GM18868 (cell line): ENCODE results near the gene ITGAX.

Experiments used
- ATAC-seq: cut with Tn5 transposase; IDR thresholded peaks from one replicate; pipeline ENCODE4 v1.9.1; 2021; ENCODE audit warnings: mild to moderate bottlenecking, moderate library complexity; ENCODE audit not compliant: unreplicated experiment

The ITGAX gene

DNA sequence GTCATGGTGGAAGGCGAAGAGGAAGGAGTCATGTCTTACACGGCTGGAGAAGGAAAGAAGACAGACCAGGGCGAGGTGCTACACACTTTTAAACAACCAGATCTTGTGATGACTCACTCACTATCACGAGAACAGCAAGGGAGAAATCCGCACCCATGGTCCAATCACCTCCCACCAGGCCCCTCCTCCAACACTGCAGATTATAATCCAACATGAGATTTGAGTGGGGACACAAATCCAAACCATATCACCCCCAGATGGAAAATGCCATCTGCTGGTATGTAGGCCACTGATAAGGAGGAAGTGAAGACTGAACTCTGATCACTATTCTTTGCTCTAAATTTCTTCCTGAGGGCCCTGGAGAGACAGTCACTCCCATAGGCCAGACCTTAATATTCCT, 7.5 kb upstream of the ITGAX start:
- ATAC-seq = no peak

DNA sequence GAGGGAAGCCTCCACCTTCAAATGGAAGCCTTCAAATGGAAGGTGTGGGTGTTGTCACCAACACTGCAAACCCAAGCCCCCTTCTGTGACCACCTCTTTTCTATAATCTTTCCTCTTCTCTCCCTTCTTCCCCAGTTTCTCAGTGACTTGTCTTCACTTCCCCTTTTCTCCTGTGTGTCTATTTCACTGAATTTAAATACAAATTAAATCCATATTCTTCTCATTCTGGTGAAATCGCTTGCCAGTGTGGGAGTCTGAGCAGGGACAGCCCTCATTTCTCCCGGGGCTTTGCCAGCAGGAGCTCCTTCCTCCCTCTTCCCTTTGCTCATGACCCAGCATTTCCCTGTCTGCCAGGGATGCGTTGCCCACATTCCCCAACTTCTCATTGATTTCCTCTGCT, 6.4 kb upstream of the ITGAX start:
- ATAC-seq = no peak

DNA sequence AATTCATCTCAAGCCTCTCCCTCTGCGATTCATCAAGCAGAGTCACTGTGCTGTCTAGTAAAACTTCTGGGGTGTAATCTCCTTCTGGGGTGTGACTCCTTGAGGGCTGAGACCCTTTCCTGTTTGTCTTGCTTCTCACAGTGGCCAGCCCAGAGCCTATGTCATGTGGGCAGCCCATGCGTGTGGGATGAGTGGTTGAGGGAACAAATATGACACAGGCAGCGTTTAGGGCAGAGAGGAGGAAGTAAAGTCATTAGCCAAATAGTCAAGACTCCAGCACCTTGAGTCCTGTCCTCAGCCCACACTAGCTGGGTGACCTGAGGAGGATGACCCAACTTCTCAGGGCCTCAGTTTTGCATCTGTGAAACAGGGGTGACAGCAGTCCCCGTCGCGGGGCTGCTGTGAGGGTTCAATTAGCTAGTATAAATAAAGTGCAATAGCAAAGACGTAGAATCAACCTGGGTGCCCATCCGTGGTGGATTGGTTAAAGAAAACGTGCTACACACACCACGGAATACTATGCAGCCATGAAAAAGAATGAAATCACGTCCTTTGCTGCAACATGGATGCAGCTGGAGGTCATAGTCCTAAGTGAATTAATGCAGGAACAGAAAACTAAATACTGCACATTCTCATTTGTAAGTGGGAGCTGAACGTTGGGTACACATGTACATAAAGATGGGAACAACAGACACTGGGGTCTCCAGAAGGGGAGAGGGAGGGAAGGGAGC, 4.5 kb upstream of the ITGAX start:
- ATAC-seq = no peak

DNA sequence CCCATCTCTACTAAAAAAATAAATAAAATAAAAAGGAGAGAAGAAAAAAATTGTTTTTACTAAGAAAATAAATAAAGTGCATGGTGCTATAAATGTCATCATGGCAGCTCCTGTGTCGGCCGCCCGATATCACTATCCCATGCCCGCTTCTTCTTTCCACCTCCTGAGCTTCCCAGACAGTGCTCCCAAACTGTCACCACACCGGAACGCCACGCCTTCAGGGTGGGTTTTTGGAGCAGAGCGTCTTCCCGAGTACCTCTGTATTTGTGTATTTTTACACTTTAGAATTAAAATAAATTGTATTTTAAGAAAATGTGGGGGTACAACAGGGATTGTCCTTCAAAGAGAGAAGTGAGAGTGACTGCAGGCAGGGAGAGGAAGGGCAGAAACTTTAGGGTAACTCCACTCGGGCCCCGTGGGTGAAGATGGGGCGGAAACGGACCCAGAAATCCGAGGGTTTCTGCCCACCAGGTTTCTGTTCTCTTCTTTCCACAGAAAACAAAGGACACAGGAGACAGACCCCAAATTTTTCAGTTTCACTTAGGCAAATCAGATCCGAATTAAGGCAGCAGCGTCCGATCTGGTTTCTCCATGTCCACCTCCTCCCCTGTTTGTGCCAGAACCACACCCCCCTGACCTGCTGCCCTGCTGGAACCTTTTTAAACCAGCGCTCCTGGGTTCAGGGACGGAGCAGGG, 3.6 kb upstream of the ITGAX start:
- no peak for ATAC-seq

DNA sequence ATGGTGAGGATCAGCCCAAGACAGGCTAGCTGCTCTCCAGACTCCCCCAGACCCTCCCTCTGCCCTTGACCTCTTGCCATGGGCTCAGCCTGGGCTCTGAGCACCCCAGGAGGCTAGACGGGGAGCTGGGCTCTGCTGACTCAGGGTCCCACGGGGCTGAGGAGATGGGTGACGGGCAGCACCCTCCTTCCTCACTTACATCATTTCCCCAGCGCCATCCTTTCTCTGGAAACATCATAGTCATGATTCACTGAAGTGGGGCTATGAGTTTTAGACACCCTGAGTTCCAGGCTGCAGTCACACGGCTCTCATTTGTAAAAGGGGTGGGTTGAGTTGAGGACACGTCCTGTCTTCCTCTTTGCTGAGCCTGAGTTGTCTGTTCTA, 3.0 kb upstream of the ITGAX start:
- no peak for ATAC-seq

DNA sequence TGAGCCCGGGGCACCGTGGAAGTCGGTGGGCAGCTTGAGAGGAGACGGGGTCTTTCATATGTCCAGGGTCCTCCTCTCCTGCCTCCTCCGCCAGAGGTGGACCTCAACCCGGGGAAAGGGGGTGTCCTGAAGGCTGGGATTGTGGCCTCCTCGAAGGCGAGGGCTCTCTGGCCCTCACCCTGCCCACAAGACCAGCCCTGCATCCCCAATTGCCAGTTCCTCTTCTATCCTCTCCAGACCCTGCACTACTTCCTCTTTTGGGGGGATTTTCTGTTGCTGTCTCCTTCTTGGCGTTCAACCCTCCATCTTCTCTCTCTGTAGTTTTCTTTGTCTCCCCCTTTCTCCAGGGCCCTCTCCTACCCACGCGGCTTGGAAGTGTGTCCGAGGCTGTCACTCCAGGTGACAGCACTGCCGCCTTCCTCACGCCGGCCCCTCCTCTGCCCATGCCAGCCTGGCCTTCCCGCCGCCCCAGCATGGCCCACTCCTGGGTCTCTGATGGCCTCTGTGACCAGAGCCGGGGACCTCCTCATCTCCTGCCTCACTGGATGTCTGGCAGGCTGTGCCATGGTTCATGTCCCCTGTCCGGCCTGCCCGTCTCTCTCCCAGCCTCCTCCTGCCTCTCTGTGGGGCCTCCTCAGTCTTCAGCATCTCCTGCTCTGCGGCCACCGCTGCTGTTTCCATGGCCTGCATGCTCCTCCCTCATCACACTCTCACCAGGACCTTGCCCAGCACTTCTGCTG, 2.4 kb upstream of the ITGAX start:
- ATAC-seq = peak; percentile 23

DNA sequence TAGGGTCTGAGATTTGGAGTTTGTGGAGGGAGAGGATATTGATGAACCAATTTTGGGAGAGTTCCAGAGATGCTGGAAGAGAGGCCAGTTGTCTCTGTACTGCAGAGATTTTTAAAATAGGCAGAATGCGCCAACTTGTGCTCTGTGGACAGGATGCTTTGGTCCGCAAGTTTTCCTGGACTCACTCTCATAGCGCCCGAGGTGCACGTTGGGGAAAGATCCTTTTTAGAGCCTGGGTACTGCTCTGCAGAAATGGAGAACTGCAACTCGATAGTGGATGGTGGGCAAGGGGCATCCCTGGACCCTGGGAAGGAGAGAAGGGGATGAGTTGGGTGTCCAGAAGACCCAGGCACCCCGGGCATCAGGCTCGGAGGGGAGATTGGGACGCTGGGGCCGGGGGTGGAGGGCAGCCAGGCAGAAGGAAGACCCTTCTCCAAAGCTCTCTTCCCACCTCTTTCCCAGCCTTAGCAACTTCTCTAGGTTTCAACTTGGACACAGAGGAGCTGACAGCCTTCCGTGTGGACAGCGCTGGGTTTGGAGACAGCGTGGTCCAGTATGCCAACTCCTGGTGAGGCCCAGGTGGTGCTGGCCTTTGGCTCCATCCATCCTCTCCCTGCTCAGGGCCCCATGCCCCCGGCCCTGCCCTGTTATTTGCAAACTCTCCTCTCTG, 590 bp downstream of the ITGAX start:
- no peak for ATAC-seq

DNA sequence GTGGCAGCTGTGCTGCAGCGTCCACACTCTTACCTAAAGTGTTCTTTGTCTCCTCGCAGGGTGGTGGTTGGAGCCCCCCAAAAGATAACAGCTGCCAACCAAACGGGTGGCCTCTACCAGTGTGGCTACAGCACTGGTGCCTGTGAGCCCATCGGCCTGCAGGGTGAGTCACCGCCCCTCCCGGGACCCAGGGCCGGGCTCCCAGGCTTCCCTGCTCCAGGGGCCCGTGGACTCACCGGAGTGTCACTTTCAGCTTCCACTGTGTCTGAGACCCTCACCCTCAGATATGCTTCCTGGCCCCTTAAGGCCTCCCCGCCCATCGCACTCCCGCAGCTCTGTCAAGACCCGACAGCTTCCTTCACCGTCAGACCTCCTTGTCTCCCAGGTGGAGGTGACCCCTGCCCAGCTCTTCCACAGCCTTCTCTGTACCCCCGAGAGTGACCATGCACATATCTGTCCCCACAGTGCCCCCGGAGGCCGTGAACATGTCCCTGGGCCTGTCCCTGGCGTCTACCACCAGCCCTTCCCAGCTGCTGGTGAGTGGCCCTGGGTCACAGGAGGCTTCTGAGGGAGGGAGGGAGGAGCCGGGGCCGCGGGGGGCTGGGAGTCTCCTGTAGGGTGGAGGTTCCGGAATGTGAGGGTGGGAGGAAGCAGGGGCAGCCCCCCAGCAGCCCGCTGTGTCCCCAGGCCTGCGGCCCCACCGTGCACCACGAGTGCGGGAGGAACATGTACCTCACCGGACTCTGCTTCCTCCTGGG, 1.8 kb downstream of the ITGAX start:
- ATAC-seq = no peak

DNA sequence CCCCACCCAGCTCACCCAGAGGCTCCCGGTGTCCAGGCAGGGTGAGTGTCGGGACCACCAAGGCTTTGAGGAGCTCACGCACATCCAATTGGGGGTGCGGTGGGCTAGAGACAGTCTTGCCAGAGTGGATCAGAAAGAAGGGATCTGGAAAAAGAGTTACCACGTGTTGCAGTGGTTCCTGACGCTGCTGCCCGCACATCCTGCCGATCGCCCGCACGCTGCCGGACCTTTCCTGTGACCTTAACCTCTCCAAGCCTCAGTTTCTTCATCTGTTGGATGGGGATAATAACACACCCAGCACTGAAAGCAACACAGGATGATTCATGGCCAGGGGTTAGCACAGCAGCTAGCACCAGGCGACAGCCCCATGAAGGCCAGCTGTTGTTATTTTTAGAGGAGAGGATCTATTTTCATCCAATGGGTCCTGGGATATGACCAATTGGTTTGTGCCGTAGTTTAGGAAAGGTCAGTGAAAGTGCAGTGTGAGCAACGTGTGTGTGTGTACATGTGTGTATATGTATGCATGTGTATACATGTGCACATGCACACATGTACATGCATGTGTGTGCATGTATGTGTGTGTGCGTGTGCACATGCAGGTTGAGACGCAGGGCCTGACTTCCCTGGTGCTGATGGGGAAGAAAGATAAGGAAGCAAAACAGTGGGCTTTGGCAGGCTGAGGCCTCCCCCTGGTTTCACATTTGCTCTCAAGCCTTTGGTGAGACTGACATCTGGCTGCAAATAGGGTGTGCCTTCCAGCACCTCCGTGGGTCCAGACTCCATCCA, 2.5 kb downstream of the ITGAX start:
- no peak for ATAC-seq

DNA sequence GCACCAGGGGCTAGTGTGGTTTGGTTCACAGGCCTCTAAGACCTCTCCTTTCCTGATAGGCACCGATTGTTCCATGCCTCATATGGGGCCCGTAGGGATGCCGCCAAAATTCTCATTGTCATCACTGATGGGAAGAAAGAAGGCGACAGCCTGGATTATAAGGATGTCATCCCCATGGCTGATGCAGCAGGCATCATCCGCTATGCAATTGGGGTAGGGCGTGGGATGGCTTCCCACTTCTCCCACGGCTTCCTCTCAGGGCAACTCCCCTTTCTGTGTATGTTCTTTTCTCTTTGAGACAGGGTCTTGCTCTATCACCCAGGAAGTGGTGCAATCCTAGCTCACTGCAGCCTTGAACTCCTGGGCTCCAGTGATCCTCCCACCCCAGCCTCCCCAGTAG, 5.3 kb downstream of the ITGAX start:
- ATAC-seq = no peak

DNA sequence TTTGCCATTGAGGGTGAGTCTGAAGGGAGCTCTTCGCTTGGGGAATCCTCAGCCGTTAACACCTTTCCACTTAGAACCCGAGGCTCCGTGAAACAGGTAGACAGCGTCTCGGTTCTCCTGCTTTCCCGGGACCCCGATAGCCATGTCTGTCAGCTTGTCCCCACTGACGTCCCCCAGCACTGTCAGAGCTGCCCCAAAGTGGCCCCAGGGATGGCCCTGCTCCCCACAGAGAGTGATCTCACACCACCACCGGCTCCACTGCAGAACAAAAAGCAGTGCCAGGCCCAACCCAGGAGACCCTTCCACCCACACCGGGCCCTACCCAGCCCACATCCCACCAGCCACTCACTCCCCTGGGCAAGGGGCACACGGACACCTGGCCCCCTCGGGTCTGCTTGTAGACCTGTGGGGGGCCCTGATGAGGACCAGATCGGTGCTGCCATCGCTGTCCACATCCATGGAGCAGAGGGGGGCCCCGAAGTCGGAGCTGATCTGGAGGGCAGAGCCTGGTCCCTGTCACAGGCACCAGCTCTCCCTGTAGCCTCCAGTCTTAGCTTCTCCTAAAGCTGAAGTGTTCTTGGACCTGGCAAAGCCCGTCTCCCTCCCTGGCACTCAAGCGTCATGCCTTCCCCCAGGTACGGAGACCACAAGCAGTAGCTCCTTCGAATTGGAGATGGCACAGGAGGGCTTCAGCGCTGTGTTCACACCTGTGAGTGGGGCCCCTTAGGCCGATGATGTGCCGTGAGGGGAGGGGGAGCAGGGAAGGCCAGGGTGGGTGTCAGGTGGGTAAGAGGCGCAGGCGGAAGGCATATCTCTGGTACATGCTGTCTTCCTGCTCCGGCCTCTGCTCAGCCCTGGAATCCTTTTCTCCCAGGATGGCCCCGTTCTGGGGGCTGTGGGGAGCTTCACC, 6.5 kb downstream of the ITGAX start:
- ATAC-seq = no peak

DNA sequence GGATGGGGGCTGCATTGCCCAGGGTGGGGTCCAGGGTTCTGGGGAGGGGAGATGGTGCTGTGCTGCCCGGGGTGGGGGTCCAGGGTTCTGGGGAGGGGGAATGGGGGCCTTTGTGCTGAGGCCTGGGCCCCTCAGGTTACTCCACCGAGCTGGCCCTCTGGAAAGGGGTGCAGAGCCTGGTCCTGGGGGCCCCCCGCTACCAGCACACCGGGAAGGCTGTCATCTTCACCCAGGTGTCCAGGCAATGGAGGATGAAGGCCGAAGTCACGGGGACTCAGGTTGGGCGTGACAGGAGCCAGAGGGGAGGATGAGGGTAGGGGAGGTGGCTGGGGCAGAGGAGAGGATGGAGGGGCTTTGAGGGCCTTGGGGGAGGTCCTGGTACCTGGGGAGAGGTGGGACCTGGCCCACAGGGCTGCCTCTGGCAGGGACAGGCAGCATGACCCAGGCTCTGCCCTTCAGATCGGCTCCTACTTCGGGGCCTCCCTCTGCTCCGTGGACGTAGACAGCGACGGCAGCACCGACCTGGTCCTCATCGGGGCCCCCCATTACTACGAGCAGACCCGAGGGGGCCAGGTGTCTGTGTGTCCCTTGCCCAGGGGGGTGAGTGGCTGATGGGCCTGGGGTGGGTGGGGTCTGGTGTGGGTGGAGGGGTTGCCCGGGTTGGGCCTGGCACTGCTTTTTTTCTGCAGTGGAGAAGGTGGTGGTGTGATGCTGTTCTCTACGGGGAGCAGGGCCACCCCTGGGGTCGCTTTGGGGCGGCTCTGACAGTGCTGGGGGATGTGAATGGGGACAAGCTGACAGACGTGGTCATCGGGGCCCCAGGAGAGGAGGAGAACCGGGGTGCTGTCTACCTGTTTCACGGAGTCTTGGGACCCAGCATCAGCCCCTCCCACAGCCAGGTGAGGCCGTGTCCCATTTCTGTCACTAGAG, 7.8 kb downstream of the ITGAX start:
- no peak for ATAC-seq

DNA sequence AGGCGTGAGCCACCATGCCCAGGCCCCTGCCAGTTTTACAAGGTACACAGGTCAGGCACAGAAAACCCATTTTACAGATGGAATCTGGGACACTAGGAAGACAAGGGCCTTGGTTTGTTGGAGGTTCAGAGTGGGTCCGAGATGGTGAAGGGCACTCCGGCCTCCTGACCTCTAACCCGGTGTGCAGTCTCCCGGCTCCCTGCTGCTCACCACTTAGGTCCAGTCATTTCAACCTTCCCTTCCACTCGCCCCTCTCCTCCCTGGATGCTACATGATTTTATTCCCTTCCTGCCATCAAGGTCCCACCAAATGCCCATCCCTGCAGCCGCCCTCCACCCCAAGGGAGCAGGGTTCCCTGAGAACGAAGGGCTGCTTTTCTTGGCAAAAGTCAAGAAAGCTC, 8.7 kb downstream of the ITGAX start:
- ATAC-seq = no peak

DNA sequence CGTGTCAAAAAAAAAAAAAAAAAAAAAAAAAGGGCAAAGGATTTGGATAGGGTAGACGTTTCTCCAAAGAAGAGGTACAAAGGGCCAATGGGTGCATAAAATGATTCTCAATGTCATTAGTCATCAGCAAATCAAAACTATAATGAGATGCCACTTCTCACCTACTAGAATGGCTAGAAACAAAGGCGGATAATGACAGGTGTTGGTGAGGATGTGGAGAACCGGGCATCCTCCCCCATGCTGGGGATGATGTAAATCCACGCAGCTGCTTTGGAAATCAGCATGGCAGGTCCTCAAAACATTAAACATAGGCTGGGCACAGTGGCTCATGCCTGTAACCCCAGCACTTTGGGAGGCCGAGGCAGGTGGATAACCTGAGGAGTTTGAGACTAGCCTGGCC, 9.4 kb downstream of the ITGAX start:
- ATAC-seq = no peak

DNA sequence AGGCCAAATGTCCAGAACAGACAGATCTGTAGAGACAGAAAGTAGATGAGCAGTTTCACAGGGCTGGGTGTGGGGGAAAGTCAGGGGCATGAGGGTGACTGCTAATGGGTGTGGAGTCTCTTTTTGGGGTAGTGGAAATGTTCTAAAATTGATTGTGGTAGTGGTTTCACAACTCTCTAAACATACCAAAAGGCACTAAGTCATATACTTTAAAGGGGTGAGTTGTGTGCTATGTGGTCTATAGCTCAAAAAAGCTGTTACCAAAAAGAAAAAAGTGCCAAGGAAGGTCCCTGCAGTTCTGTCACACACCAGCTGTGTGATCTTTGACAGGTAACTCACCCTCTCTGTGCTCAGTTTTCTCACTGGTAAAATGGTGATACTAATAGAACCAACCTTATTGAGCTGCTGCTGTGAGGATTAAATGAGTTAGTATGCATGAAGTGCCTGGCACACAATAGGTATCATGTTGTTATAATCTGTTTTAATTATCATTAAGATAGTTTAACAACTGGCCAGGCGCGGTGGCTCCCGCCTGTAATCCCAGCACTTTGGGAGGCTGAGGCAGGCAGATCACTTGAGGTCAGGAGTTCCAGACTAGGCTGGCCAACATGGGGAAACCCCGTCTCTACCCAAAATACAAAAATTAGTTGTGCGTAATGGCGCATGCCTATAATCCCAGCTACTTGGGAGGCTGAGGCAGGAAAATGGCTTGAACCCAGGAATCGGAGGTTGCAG, 10.3 kb downstream of the ITGAX start:
- ATAC-seq = peak; percentile 77

DNA sequence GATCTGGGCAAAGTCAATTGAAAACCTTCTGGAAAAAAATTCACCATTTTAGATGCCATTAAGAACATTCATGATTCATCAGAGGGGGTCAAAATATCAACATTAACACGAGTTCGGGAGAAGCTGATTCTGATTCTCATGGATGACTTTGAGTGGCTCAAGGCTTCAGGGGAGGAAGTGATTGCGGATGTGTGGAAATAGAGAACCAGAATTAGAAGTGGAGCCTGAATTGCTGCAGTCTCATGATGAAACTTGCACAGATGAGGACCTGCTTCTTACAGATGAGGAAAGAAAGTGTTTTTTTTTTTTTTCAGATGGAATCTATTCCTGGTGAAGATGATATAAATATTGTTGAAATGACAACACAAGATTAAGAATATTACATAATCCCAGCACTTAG, 12.9 kb downstream of the ITGAX start:
- no peak for ATAC-seq

DNA sequence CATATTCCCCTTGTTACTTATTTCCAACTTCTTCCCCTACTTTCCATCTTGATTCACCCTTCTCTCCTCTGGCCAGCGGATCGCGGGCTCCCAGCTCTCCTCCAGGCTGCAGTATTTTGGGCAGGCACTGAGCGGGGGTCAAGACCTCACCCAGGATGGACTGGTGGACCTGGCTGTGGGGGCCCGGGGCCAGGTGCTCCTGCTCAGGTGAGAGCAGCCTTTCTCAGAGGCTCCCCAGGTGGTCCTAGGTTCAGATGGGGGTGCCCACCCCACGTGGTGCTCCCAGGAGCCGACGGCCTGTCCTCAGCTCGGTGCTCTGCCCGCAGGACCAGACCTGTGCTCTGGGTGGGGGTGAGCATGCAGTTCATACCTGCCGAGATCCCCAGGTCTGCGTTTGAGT, 16.0 kb downstream of the ITGAX start:
- no peak for ATAC-seq
